Endothelial cell (in vitro differentiated cells): ENCODE measurements around the gene PDE1A. TPM values are rescaled to one million over a fixed set of nuclear protein-coding genes. Genes with fewer than 3 reads are reported as not detected.

Source experiments
- DNase-seq: peaks from one replicate; pipeline ENCODE4 v3.0.0; 2021; ENCODE audit warnings: low spot score
- H3K27ac Mint-ChIP-seq: one replicate; pipeline ENCODE4 v1.8.0; 2021; ENCODE audit warnings: mixed read lengths, inconsistent platforms; ENCODE audit not compliant: unreplicated experiment
- H3K27me3 Mint-ChIP-seq: one replicate; pipeline ENCODE4 v1.8.0; 2021; ENCODE audit warnings: mild to moderate bottlenecking, moderate library complexity, mixed read lengths, inconsistent platforms; ENCODE audit not compliant: unreplicated experiment
- H3K36me3 Mint-ChIP-seq: one replicate; pipeline ENCODE4 v1.8.0; 2021; ENCODE audit warnings: mild to moderate bottlenecking, low read depth, mixed read lengths, inconsistent platforms; ENCODE audit not compliant: unreplicated experiment
- H3K4me1 Mint-ChIP-seq: one replicate; pipeline ENCODE4 v1.8.0; 2021; ENCODE audit warnings: mild to moderate bottlenecking, mixed read lengths, inconsistent platforms; ENCODE audit not compliant: unreplicated experiment
- H3K4me3 Mint-ChIP-seq: one replicate; pipeline ENCODE4 v1.8.0; 2021; ENCODE audit warnings: mild to moderate bottlenecking, mixed read lengths, inconsistent platforms; ENCODE audit not compliant: unreplicated experiment
- H3K9me3 Mint-ChIP-seq: one replicate; pipeline ENCODE4 v1.8.0; 2021; ENCODE audit warnings: mixed read lengths, inconsistent platforms; ENCODE audit not compliant: unreplicated experiment
- total RNA-seq: library from RNA; stranded (reverse); fragmentation: NEBNext Ultra II Directional; extraction: Animal tissue kit (Norgen Biotek cat#: 25700); gene quantifications from one replicate; pipeline ENCODE4 v1.2.1, GENCODE V29; 2021; ENCODE audit not compliant: unreplicated experiment
- TF ChIP-seq, protein P1 (sequence below): fragments of 200-600 bp; sonication (generic); IDR thresholded peaks from one replicate; pipeline ENCODE4 v1.5.0; 2021; ENCODE audit warnings: antibody characterized with exemption; ENCODE audit not compliant: unreplicated experiment

PDE1A gene
- total RNA-seq, 1 donor from 2014 or later = 21.6 TPM

DNA sequence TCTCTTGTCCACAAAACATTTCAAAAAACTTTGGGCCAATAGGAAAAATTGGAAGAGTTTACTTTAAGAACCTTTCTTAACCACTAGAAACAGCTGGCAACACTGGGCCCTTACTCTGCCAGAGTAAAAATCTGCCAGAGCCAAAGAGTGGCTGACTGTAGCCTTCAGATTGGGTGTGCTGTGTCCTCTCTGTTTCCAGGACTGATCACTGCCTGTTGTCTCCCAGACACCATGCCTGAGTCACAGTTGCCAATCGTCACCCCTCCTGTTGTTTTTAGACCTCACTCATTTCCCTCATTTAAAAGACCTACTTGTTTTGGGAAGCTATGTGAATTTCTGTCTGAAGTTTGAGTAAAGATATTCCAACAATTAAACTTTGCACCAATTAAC lies 282.1 kb downstream of the PDE1A start:
- DNase-seq = no peak
- no peaks in the 10 kb centered on the region for H3K36me3 Mint-ChIP-seq
- TF ChIP-seq, protein P1, sequence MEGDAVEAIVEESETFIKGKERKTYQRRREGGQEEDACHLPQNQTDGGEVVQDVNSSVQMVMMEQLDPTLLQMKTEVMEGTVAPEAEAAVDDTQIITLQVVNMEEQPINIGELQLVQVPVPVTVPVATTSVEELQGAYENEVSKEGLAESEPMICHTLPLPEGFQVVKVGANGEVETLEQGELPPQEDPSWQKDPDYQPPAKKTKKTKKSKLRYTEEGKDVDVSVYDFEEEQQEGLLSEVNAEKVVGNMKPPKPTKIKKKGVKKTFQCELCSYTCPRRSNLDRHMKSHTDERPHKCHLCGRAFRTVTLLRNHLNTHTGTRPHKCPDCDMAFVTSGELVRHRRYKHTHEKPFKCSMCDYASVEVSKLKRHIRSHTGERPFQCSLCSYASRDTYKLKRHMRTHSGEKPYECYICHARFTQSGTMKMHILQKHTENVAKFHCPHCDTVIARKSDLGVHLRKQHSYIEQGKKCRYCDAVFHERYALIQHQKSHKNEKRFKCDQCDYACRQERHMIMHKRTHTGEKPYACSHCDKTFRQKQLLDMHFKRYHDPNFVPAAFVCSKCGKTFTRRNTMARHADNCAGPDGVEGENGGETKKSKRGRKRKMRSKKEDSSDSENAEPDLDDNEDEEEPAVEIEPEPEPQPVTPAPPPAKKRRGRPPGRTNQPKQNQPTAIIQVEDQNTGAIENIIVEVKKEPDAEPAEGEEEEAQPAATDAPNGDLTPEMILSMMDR = no peak
- peaks cover 3% of the 10 kb centered on the region for H3K4me1 Mint-ChIP-seq
- H3K4me3 Mint-ChIP-seq = no peak overlapping the region
- H3K27ac Mint-ChIP-seq = no peak overlapping the region
- H3K9me3 Mint-ChIP-seq = no peaks in the 10 kb centered on the region
- no peaks in the 10 kb centered on the region for H3K27me3 Mint-ChIP-seq

DNA sequence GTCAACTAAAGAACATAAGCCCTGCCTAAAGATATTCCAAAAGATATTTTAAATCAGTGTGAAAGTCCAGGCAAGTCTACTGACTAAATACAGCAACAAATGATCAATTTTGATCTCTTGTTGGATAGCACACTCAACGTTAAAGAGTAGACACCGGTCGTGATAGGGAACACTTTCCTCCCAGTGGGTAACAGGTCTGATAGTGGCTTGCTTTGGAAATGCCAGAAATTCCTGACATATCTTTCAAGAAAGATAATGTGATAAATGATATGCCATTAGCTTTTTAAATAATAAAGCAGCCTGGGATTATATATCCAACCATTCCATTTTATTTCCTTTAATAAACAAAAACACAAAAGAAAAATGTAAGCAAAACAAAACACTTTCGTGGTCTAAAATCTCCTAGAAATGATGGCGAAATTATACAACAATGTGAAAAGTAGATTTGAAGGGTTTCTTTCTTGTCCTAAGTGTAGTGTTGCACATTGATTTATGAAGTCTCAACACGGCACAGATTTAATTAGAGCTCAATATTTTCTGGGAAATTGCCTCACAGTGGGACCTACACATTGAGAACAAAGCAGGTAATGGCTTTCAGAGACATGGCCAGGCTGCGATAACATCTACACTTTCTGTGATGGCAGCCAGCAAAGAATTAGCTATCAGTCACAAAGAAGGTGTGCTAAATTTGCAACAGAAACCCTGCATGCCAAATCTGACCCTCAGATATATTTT lies 282.6 kb downstream of the PDE1A start:
- Mint-ChIP-seq H3K36me3 (no peaks in the 10 kb centered on the region), H3K27me3 (no peaks in the 10 kb centered on the region), H3K4me3 (no peak overlapping the region), H3K27ac (no peak overlapping the region), H3K9me3 (no peaks in the 10 kb centered on the region), H3K4me1 (peaks cover 3% of the 10 kb centered on the region)
- TF ChIP-seq, protein P1 = no peak
- DNase-seq = no peak

DNA sequence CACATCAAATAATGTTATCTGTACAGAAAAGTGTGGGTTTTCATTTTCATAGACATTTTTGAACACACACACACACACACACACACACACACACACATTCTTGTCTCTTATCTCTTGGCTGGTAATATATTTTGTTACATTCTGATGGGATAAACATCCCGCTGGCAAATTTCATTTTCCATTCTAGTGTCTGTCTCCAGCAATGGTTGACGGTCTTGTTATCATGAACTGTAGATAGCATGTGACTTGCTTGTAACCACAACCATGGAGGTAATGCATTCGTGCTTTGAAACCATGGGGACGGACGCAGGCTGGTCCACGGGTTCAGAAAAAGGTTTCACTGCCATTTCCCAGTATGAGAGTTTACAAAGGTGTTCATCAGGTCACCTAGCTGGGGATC lies 284.8 kb downstream of the PDE1A start:
- Mint-ChIP-seq H3K27me3 (no peaks in the 10 kb centered on the region), H3K4me1 (no peaks in the 10 kb centered on the region), H3K27ac (no peak overlapping the region), H3K4me3 (no peak overlapping the region), H3K36me3 (no peaks in the 10 kb centered on the region), H3K9me3 (no peaks in the 10 kb centered on the region)
- TF ChIP-seq, protein P1 = no peak
- no peak for DNase-seq

DNA sequence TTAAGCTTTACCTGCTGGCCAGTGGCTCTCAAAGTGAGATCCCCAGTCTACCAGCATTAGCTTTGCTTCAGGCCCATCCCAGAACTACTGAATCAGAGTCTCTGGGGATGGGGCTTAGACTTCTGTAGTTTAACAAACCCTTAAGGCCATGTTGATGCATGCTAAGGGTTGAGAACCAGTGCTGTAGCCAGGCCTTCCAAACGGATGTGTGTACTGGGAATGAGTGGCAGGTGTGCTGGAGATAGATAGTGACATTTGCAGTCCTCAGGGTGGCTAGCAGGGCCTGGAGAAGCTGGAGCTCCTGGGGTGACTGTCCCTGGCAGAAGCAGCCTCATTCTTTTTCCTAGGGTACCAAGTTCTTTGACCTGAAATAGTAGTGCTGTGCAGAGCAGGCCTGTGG lies 292.6 kb downstream of the PDE1A start:
- H3K4me1 Mint-ChIP-seq = peaks cover 8% of the 10 kb centered on the region
- no peaks in the 10 kb centered on the region for H3K36me3 Mint-ChIP-seq
- no peaks in the 10 kb centered on the region for H3K9me3 Mint-ChIP-seq
- TF ChIP-seq, protein P1 = no peak
- H3K27me3 Mint-ChIP-seq = no peaks in the 10 kb centered on the region
- no peak overlapping the region for H3K4me3 Mint-ChIP-seq
- H3K27ac Mint-ChIP-seq = no peak overlapping the region
- no peak for DNase-seq

DNA sequence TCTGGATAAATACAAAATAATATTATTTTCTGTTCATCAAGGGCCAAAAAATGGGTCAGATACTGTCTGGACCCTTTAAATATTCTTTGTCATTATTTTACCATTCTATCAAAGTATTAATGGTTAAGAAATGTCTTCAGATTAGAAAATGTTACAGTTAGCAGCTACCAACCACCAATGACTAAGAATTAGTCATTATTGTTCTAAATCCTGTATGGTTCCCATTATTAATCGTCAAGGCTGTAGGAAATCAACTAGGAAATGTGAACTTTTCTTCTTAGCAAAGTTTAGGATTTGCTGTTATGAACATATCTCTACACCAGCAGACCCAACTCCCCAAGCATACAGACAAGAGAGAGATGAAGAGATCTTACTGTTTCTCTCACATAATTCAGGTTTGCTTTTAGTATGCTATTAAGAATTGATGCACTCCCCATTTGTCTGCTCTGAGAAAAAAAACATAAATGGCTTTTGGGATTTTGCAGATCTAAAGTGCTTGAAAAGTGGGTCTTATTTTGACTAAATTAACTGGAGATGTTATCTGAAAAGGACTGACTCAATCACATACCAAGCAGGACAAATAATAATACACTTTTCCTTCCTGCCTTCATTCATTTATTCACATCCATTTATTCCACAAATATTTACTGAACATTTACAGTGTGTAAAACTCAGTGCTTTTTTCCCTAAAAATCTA lies 293.5 kb downstream of the PDE1A start:
- no peak overlapping the region for H3K4me3 Mint-ChIP-seq
- no peak overlapping the region for H3K27ac Mint-ChIP-seq
- no peaks in the 10 kb centered on the region for H3K27me3 Mint-ChIP-seq
- H3K4me1 Mint-ChIP-seq = peaks cover 8% of the 10 kb centered on the region
- TF ChIP-seq, protein P1 = no peak
- no peaks in the 10 kb centered on the region for H3K9me3 Mint-ChIP-seq
- DNase-seq = no peak
- no peaks in the 10 kb centered on the region for H3K36me3 Mint-ChIP-seq
